HG03135 (cell line): ENCODE measurements around the gene ADGRG6.
"Not testable (repeated sequence)": the region's sequence is repeated elsewhere in the genome, so short reads cannot be mapped to it uniquely, and the experiment has no call there.

Experiments used
- ATAC-seq: cut with Tn5 transposase; IDR thresholded peaks from one replicate; pipeline ENCODE4 v1.9.1; 2021; ENCODE audit warnings: mild to moderate bottlenecking, moderate library complexity; ENCODE audit not compliant: unreplicated experiment

The ADGRG6 gene

DNA sequence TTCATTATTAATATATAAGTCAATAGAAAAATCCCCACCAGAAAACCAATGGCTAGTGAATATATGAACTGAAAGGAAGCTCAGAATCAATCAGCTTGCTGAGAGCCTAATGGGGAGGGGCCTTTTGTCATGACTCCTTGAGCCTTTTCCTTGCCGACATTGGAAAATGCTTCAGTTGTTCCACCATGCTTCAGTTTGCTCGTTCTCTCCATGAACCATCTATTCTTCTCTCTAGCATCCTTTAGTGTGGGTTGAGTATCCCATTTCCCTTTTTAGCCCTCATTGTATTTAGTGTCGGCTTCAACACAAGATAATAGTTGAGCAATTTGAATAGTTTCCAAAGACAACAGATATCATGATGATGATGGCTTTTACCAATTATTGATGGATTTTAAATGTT lies 139.9 kb downstream of the ADGRG6 start:
- no peak for ATAC-seq

DNA sequence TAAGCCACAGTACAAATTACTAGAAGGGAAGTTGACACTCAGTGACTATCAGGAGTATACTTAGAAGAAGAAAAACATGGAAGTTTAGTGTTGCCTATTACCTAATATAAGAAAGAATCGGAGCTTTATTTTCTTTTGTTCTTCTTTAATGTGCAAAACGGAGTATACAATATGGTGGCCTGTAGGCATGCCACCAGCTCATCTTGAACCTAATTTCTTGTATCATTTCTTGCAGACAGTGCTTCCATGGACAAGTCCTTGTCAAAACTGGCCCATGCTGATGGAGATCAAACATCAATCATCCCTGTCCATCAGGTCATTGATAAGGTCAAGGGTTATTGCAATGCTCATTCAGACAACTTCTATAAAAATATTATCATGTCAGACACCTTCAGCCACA lies 141.3 kb downstream of the ADGRG6 start:
- ATAC-seq = no peak

DNA sequence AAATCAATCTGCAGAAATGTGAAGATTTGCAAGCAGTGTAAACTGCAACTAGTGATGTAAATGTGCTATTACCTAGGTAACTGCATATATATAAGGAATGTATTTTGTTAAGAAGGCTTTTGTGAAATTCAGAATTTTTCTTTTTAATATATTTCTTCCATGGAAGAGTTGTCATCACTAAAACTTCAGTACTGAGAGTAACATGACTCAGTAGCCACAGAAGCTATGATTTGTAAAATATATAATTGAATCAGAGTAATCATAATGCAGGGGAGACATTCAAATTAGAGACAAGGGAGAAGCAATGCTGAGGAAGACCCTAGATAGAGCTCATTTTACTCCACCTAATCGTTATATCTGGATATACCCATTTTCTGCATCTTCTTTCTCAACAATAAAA lies 141.7 kb downstream of the ADGRG6 start:
- no peak for ATAC-seq

DNA sequence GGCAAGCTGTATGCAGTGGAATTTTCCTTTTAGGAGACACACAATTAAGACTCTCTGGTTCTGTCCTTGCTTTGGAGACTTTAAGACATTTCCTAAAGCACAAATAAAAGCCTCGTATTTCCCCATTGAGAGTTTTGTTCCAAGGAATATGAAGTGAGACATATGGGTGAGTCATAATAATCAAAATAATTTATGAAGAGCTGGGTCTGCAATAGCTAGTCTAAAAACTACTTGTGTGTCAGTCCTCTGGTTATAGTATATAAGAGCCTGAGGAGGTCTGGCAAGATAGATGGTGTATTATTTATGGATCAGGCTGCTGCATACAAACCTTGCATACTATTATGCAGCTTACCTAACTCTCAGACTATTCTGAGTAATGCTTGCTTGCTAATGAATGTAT lies 142.6 kb downstream of the ADGRG6 start:
- ATAC-seq = no peak

DNA sequence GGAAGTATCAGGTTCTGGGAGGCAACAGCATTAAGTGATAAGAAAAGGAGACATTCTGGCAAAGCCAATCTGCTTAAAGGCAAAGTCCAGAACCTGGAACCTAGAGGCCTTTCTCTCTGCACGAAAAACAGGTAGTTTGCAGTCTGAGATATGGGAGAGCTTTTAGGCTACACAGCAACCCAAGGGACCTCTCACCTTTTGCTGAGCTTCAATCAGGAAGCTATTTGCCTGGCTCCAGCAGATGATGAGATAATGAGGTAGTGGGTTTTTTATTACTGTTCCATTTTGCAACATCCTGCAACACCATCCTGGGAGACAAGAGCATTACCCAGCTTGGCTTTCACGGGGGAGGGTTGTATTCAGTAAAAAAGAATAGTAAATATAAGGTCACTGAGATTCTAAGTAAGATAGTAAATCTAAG lies 143.1 kb downstream of the ADGRG6 start:
- ATAC-seq = no peak

DNA sequence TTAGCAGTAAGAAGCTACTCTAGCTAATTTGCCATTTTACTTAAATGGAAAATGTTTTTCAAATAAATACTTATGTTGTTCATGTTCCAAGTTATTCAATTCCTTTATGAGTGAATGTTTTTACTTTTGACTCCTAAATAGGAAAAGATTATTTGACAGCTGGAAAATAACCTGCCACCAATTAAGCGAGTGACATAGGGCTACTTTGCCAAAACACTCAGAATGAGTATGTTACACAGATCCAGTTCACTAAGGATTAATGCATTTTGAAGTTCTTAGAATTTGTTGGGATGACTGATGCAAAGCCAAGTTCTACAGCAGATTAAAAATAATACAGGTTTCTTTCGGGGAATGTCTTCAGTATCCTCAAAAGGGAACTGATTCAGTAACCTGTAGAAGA lies 144.4 kb downstream of the ADGRG6 start:
- ATAC-seq = no peak

DNA sequence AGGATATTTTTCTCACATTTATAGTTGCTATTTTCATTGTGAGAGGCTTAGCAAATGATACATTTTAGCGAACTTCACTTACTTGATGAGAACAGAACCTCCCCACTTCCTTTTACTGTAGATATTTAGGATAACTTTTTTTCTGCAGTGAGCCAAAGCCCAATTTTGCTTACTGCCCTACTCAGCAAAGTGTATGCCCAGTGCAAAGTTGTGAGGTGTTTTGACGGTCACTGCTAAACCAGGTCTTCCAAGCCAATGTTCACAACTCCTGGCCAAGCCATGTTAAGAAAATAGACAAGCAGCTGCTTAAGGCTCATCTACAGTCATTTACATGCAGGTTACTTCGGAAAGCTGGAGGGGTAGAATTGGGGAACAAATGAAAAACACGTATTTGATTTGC lies 144.8 kb downstream of the ADGRG6 start:
- no peak for ATAC-seq

DNA sequence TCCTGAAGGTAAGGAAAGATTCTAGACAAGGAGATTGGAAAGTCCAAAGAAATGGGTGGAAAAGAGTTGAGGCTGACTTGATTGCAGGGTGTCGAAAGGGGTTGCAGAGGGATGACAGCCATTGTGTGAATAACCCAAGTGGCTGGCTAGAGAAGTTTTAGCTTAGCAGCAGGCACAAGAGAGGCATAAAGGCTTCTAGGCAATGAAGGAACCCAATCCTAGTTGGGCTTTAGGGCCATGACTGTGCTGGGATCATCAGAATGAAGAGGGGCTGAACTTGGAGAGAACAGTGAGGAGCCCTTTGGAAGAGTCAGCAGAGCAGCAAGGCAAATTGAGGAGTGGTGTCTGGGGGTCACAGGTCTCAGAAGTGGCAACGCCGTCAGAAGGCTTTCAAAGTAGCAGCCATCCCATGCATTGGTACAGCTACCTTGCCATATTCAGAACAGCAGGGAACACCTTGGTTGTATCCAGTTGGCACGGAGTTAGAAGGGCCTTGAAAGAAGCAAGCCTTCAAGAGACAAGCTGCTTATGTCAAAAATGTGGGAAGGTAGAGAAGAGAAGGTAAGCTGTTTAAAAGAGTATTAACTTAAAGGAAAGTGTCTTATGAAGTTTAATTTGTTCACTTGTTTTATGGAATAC lies 146.4 kb downstream of the ADGRG6 start:
- ATAC-seq = no peak

DNA sequence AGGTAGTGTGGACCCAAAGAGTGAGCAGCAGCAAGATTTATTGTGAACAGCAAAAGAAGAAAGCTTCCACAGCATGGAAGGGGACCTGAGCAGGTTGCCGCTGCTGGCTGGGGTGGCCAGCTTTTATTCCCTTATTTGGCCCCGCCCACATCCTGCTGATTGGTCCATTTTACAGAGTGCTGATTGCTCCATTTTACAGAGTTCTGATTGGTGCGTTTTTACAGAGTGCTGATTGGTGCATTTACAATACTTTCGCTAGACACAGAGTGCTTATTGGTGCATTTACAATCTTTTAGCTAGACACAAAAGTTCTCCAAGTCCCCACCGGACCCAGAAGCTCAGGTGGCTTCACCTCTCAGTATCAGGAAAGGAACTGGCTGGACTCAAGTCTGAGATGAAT lies 149.0 kb downstream of the ADGRG6 start:
- ATAC-seq = not testable (repeated sequence)

DNA sequence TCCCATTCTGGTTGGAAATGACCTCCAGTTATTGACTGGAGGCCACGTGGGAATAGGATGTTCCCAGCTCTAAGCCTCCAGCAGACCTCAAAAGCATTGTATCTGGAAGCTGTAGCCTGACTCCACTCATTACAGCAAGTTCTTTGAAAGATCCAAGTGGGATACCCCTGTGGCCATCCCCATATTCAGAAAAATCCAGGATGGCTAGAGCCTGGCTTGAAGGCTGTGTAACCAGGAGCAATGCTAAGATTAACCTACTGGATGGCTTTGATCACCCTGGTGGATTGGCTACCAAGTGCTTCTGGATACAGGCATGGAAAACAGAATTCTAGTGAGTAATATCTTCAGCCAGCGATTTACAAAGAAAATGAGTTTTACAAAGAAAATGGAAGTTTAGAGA lies 151.2 kb downstream of the ADGRG6 start:
- no peak for ATAC-seq

DNA sequence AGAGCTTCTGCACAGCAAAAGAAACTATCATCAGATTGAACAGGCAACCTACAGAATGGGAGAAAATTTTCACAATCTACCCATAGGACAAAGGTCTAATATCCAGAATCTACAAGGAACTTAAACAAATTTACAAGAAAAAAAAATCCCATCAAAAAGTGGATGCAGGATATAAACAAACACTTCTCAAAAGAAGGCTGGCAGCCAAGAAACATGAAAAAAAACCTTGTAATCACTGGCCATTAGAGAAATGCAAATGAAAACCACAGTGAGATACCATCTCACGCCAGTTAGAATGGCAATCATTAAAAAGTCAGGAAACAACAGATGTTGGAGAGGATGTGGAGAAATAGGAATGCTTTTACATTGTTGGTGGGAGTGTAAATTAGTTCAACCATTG lies 152.4 kb downstream of the ADGRG6 start:
- not testable (repeated sequence) for ATAC-seq

DNA sequence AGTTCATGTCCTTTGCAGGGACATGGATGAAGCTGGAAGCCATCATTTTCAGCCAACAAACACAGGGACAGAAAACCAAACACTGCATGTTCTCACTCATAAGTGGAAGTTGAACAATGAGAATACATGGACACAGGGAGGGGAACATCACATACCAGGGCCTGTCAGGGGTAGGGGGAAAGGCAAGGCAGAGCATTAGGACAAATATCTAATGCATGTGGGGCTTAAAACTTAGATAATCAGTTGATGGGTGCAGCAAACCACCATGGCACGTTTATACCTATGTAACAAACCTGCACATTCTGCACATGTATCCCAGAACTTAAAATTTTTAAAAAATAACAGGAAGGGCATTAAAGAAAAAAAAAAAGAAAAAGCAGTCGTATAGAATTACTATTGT lies 153.0 kb downstream of the ADGRG6 start:
- ATAC-seq = not testable (repeated sequence)

DNA sequence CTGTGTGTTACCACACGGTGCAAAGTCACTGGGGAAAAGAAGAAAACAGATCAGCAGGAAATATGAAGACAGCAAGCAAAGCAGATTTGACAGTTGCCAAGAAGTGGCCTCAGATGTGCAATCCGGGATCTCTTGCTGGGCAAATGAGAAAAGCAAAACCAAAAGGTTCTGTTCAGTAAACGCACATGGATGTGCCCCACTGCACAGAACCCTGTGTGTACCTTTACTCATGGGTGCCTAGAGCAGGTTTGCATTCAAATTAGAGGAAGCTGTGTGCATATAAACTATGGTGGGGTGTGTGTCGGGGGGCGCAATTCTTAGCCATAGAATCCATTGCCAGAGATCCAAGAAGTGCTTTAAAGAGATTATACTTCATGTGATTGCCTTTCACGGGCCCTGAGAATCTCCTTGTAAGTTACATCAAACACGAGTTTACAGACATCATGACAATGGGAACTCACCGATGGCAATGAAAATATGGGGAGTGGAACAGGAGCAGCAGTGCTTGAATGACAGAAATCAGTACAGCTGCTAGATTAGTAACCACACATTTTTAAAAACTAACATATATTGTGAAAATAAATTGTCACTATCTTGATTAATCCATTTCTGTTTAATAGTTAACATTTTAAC lies 154.3 kb downstream of the ADGRG6 start:
- ATAC-seq = no peak

DNA sequence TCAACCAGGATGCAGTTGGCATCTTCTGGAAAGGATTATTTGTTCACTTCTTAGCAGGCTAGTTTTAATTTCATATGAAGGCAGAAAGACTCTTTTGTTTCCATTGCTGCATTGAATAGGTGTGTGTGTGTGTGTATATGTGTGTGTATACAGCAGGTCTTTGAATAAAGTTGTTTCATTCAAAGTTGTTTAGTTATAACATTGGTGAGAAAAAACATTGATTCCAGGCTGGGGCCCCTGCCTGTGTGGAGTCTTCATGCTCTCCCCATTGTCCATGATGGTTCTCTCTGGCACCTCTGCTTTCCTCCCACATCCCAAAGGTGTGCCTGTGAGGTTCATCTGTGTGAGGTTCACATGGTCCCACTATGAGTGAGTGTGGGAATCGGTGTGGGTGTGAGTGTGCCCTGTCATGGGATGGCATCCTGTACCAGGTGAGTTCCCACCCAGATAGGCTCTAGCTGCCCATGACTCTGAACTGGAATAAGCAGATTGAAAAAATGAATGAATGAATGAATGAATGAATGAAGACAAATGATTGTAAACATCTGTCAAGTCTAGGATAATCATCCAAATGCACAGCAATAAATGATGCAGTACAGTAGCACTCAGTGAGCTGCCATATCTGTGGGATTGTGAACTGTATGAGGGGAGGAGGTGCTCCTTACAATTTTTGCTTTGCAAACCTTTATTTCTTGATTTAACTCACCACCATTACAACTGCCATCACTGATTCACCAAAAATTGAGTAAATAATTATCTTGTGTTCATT lies 156.0 kb downstream of the ADGRG6 start:
- ATAC-seq = no peak

DNA sequence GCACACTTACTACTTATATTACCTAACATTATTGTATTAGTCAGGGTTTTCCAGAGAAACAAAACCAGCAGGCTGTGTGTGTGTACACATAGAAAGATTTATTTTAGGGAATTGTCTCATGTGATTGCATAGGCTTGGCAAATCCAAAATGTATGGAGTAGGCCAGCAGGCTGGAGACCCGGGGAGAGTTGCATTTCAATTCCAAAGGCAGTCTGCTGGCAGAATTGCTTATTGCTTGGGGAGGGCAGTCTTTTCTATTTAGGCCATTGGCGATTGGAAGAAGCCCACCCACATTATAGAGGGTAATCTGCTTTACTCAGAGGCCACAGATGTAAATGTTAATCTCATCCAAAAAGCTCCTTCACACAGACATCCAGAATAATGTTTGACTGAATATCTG lies 157.0 kb downstream of the ADGRG6 start:
- ATAC-seq = no peak

DNA sequence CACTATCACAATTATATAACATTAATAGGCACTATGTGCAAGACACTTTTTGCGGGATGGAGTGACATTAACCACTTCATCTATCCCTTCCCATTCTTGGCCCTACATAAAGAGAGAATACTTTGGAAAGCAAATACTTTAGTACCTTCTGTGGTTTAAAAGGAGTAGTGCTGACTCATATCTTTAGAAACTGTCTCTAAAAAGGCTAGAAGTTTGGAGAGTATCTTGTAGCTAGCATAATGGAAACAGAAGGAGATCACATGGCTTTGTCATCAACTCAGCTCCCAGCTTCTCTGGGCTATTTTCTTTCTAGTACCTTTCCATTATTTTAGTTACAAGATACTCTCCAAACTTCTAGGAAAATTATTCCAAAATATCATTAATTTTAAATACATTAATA lies 157.5 kb downstream of the ADGRG6 start:
- ATAC-seq = no peak

DNA sequence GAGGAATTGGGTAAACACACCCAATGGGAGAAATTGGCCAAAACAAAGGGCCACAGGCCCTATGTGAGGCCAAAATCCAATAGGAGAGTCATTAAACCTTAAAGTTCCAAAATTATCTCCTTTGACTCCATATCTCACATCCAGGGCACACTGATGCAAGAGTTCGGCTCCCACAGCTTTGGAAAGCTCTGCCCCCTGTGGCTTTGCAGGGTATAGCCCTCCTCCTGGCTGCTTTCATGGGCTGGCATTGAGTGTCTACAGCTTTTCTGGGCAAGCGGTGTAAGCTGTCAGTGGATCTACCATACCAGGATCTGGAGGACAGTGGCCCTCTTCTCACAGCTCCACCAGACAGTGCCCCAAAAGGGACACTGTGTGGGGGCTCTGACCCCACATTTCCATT lies 160.5 kb downstream of the ADGRG6 start:
- no peak for ATAC-seq

DNA sequence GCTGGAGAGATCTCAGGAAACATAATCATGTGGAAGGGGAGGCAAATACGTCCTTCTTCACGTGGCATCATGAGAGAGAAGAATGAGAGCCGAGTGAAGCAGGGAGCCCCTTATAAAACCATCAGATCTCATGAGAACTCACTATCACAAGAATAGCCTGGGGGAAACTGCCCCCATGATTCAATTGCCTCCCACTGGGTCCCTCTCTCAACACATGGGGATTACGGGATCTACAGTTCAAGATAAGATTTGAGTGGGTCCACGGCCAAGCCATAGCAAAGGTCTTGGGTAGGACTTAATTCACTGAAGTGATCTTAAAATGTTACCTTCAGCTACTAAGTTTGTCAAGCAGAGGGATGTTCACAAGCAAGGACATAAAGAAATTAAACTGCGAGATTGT lies 162.2 kb downstream of the ADGRG6 start:
- no peak for ATAC-seq

DNA sequence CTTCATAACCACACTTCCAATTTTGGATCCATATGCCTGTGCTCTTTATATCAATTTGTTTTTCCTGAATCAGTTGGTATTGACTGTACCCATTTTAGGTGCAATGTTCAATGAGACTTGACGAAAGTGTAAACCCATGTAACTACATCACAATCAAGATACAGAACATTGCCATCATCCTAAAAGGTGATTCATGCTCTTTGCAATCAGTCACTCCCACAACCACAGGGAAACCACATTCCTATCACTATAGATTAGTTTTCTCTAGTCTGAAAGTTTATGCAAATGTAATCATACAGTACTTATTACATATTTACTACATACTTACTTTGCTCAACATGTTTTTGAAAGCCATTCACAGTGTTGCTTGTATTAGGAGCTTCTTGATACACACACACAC lies 167.4 kb downstream of the ADGRG6 start:
- no peak for ATAC-seq

DNA sequence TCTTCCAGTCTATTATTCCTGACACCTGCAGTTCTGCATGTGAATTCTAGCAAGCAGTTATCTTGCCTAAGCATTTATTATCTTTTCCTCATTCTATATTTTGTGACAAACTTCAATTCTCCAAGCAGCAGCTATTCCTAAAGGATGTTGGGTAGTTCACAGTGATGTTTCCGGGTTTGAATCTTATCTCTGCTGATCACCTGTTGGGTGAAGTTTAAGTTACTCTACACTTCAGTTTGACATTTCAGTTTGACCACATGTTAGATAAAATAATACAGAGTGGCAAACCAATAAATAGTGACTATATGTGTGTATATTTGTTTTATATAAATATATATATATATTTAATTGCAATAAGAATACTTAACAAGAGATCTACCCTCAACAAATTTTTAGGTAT lies 168.6 kb downstream of the ADGRG6 start:
- ATAC-seq = no peak

DNA sequence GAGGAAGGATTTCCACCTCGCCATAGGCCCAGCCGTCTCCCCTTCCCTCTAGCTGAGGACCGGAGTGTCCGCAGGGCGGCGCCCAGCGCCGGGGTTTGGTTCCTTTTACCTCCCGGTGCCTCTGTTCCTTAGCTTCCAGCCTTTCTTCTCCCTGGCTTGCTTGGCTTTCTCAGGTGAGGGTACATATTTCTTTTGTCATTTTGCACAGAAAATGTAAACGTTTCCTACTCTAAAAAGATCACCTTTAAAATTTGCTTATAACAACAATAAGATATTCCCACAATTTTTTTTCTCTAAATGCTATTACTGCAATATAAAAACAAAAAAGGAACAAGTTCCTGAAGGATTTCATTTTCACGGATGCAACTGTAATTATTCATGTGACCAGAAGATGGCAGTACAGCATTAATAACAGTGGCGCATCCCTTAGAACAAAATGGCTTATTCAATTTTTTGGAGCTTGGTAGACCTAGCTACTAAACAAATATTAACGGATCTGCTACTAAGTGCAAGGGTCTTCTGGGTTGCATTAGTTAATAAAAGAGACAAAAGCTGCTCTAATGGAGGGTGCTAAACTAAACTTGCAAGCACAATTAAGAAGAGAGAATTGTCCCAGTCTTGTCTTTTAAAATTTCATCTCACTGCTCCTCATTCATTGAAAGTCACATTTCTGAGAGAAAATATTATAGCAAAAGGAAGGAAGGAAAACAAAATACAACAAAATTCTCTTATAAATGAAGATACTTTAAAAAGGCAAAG lies 172.9 kb downstream of the ADGRG6 start:
- no peak for ATAC-seq

DNA sequence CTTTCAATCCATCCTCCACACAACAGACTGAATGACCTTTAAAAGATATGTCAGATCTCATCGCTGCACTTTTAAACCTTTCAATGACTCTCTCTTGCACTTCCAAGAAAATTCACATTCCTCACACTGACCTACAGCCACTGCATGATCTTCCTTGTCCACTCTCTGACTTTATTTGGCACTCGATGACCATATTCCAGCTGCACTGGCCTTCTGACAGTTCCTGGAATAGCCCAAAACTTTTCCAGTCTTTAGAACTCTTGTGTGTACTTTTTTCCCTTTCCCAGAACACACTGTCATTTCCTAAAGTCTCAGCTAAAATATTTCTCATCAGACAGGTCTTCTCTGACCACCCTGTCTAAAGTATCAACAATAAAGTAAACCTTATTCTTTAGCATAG lies 174.6 kb downstream of the ADGRG6 start:
- ATAC-seq = no peak
